Measurements from ENCODE around the gene ATP8B3. TPM values are rescaled to one million over a fixed set of nuclear protein-coding genes. Genes with fewer than 3 reads are reported as not detected.

Gene ATP8B3
- total RNA-seq, 2 donors from 2014 or later, result 2.3 to 3.4 TPM

DNA sequence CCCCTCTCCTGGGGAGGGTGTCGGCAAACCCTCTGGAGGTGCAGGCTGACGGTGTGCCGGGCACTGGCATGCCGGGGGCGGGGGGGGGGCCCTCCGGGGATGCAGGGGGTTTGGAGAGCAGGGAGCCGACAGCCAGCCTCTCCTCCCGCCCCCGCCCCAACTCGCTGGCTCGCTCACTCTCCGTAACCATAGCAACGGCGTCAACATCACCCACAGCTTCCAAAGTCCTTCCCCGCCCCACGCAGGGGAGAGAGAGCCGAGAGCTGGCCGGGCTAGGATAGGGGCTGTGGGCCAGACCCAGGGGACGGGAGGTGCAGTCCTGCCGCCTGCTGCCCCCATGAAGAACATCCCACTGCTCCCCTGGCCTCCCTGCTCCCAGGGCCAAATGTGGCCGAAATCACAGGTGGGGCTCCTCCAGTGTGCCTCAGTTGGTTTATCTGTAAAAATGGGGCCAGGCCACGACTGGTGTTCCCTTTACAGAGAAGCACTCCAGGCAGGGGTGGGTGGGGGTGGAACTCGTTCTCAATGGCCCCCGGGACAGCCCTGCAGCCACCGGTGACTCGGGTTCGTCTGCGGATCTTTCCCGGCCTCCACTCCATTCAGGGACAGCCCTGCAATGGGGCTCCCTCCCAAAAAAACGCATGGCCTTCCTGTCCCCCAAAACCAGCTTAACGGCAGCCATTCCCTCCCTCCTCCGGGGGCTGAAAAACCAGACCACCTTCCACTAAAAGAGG, 48.1 kb upstream of the ATP8B3 start:
- H3K9ac ChIP-seq (ENCODE audit: extremely low read depth, low read length, poor library complexity, severe bottlenecking), result peak overlapping the region; percentile 64
- TF ChIP-seq CTCF (conservative IDR thresholded peaks at IDR 0.05), result no peak
- H3K4me1 Mint-ChIP-seq, result peaks cover 27% of the 10 kb centered on the region
- H3K36me3 Mint-ChIP-seq (ENCODE audit: low read depth), result no peaks in the 10 kb centered on the region
- H3K36me3 ChIP-seq (ENCODE audit: control insufficient read depth, insufficient read depth, low read length), result no peaks in the 10 kb centered on the region
- peak overlapping the region; percentile 89 for H3K4me3 ChIP-seq (ENCODE audit: low read length)
- WGBS, 2 experiments (ENCODE audit: insufficient coverage in 1 of 2, insufficient read length in 1 of 2), result 23% methylated on average over 7 to 32 of the region's 32 CpGs
- no peak overlapping the region for H3K27ac ChIP-seq (ENCODE audit: low read depth, low read length)
- no peaks in the 10 kb centered on the region for H3K27me3 ChIP-seq (ENCODE audit: control insufficient read depth, insufficient read depth, low read length, poor library complexity, severe bottlenecking)
- peaks cover 25% of the 10 kb centered on the region for H3K4me1 ChIP-seq (ENCODE audit: control insufficient read depth, insufficient read depth, low read length)
- H3K4me3 Mint-ChIP-seq, result peak overlapping the region; percentile 85
- DNase-seq, result peak; percentile 79
- peaks cover 7% of the 10 kb centered on the region for H3K27me3 Mint-ChIP-seq (ENCODE audit: insufficient read depth)
- H3K9me3 Mint-ChIP-seq, result no peaks in the 10 kb centered on the region
- H3K27ac Mint-ChIP-seq, result no peak overlapping the region
- no peaks in the 10 kb centered on the region for H3K9me3 ChIP-seq (ENCODE audit: control insufficient read depth, low read length)

DNA sequence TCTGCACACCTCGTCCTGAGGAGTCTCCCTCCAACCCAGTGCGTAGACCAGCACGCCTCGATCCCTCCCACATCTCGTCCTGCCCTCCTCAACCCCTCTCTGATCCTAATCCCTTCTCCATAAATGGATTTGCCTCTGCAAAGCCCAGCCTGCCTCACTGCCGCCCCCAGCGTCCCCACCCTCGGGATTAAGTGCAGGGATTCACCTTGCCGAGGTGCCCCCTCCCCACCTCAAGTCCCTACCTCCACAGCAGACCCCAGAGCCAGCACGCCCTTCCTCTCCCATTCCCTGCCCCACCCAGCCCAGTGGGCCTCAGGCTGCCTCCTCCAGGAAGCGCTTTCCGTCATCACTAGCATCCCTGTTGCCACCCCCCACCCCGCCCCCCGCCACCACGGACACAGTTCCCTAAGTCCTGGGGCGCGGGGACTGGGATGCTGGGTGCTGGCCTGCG, 47.3 kb upstream of the ATP8B3 start:
- Histone ChIP-seq H3K4me3 (ENCODE audit: low read length) (peak overlapping the region; percentile 65), H3K36me3 (ENCODE audit: control insufficient read depth, insufficient read depth, low read length) (no peaks in the 10 kb centered on the region), H3K27ac (ENCODE audit: low read depth, low read length) (no peak overlapping the region), H3K27me3 (ENCODE audit: control insufficient read depth, insufficient read depth, low read length, poor library complexity, severe bottlenecking) (no peaks in the 10 kb centered on the region), H3K9ac (ENCODE audit: extremely low read depth, low read length, poor library complexity, severe bottlenecking) (peak overlapping the region; percentile 64), H3K4me1 (ENCODE audit: control insufficient read depth, insufficient read depth, low read length) (peaks cover 28% of the 10 kb centered on the region), H3K9me3 (ENCODE audit: control insufficient read depth, low read length) (no peaks in the 10 kb centered on the region)
- peak; percentile 39 for TF ChIP-seq CTCF (conservative IDR thresholded peaks at IDR 0.05)
- WGBS, 2 experiments (ENCODE audit: insufficient coverage in 1 of 2, insufficient read length in 1 of 2), result 19 to 28% methylated on average over 8 to 18 of the region's 18 CpGs
- Mint-ChIP-seq H3K36me3 (ENCODE audit: low read depth) (no peaks in the 10 kb centered on the region), H3K27me3 (ENCODE audit: insufficient read depth) (peaks cover 7% of the 10 kb centered on the region), H3K27ac (peak overlapping the region; percentile 74), H3K4me1 (peaks cover 34% of the 10 kb centered on the region), H3K4me3 (peak overlapping the region; percentile 52), H3K9me3 (no peaks in the 10 kb centered on the region)
- DNase-seq, result peak; percentile 83

- H3K9ac ChIP-seq (ENCODE audit: extremely low read depth, low read length, poor library complexity, severe bottlenecking), result no peak overlapping the region
- DNase-seq, result no peak
- Mint-ChIP-seq H3K9me3 (no peaks in the 10 kb centered on the region), H3K4me3 (peak overlapping the region; percentile 12), H3K27ac (no peak overlapping the region), H3K36me3 (ENCODE audit: low read depth) (no peaks in the 10 kb centered on the region), H3K27me3 (ENCODE audit: insufficient read depth) (peaks cover 7% of the 10 kb centered on the region), H3K4me1 (peaks cover 34% of the 10 kb centered on the region)
- H3K4me3 ChIP-seq (ENCODE audit: low read length), result peak overlapping the region; percentile 65
- H3K27ac ChIP-seq (ENCODE audit: low read depth, low read length), result no peak overlapping the region
- H3K9me3 ChIP-seq (ENCODE audit: control insufficient read depth, low read length), result no peaks in the 10 kb centered on the region
- H3K27me3 ChIP-seq (ENCODE audit: control insufficient read depth, insufficient read depth, low read length, poor library complexity, severe bottlenecking), result no peaks in the 10 kb centered on the region
- no peak for TF ChIP-seq CTCF (conservative IDR thresholded peaks at IDR 0.05)
- 82 to 100% methylated on average over 3 to 8 of the region's 10 CpGs for WGBS, 2 experiments (ENCODE audit: insufficient coverage in 1 of 2, insufficient read length in 1 of 2)
- peaks cover 3% of the 10 kb centered on the region for H3K36me3 ChIP-seq (ENCODE audit: control insufficient read depth, insufficient read depth, low read length)
- H3K4me1 ChIP-seq (ENCODE audit: control insufficient read depth, insufficient read depth, low read length), result peaks cover 28% of the 10 kb centered on the region
Measured at GRCh38 chr19:1858412-1859081, 46.5 kb upstream of the ATP8B3 start.

Measured in endodermal cell (in vitro differentiated cells).